Measurements from ENCODE around the gene PKHD1.

The PKHD1 gene

DNA sequence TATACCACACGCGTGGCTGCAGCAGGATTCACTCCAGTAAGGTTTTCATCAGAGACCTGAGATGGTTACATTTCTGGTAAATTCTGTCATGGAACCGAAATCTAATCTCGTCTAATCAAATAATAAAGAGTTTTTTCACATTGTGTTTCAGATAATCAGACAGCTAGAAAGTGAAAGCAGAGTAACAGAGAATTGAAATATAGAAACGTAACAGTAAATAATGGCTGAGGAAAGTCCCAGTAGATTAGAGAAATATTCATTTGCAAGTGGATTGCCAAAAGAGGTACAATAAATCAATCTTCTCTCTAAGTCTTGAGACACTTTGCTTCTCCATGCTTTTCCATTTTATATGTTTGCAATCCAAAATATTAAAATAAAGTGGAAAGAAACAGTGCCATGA, 42.4 kb downstream of the PKHD1 start:
- no peak for DNase-seq (ENCODE audit: low spot score)

DNA sequence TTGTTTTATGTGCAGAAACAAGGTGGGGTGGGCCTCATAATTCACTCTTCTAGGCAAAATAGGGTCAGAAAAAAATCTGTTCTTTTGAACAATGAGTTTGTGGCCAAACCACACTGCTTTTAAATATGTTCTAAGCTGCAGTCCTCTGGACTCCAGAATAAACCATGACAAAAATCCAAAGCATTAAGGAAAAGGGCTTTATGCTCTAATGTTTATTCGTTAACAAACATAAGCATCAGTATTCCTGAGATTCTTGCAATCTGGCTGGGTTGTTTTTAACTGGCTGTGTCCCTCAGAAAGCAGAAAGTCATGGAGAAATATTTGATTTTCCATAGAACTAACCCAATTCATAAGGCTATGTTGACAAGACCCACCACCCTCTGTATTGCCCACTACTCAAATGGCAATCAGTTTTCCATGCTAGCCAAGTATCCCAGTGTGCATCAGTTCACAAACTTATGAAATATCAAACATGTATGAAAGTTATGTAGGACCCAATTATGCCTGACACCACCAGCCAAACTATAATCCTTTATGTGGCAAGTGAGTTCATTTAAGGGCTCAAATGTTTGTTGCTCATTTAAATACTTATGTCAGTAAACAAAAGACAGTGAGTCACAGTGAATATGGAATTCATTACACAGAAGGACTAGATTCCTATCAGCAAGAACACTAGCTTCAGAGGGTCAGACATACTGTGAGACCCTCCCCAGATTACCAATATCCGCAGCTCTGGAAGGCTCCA, 45.1 kb downstream of the PKHD1 start:
- DNase-seq (ENCODE audit: low spot score) = no peak

DNA sequence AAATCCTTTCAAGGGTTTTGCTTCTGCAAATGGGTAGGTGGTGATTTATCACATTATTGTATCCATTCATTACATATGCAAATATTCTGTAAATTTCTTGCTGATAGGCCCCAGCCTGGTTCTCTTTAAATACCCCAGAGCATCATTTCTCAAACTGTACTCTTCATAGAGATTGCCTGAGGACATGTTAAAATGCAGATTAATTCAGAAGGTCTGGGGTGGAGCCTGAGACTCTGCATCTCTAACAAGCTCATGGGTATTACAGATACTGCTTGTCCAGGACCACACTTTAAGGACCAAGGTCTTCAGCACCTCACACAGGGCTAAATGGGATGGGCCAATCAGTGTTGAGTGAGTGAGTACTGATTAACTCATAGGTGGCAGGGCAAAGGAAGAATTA, 46.3 kb downstream of the PKHD1 start:
- DNase-seq (ENCODE audit: low spot score) = no peak

DNA sequence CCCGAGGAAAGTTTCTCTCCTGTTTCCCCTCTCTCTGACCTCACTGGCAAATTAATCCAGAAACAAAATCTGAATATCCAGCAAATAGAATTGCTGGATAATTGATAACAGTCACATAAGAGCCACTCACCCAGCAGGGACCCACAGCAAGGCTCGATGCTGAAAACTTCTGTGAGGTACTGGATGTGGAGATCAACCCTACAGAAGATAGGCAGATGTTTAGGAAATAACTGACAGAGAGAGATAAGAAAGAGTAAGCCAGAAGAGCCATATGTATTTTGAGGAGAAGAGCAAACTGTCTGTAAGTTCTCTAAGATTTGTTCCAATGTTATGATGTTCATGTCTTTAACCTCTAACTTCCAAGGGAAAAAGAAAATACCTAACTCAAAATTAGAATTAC, 59.7 kb downstream of the PKHD1 start:
- DNase-seq (ENCODE audit: low spot score) = no peak

DNA sequence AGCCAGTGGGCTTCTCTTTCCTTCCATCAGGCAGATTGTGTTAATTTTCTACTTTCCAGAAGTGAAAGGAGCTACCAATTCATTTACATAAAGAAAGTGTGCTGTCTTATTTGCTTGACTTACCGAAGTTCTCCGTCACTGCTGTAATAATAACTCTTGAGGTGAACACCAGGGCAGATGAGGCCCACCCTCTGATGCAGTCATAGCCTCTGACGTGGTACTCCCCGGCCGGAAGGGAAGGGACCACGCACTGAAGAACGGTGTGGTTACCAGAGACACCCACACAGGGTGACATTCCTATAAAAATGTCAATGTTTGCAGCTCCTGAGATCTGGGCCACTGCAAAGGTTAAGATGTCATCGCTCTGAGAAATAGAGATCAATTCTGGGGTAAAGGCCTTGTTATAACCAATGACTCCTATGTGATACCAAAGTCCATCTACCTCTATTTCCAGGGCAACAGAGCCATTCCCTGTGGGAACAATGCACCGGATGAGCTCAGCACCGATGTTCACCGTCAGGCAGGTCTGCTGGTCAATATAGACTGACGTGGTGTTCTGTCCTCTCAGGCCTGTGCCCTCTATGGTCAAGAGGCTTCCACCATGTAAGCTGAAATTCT, 62.9 kb downstream of the PKHD1 start:
- DNase-seq (ENCODE audit: low spot score) = no peak

DNA sequence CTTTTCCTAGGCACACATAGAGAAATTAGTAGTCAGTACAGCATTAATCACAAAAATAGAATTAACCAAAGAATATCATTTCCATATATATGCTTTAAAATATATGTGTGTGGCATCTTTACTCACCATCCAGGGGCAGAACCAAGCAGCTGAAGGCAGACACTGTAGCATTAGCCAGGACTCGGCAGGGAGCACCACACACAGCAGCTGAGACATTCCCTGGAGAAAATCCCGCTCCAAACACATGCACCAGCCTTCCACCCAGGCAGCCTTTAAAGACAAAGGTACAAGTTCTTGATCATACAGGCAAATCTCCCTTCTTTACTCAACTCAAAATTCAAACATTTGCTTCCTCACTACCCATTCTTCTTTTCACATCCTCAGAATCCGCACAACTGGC, 64.7 kb downstream of the PKHD1 start:
- DNase-seq (ENCODE audit: low spot score) = no peak

DNA sequence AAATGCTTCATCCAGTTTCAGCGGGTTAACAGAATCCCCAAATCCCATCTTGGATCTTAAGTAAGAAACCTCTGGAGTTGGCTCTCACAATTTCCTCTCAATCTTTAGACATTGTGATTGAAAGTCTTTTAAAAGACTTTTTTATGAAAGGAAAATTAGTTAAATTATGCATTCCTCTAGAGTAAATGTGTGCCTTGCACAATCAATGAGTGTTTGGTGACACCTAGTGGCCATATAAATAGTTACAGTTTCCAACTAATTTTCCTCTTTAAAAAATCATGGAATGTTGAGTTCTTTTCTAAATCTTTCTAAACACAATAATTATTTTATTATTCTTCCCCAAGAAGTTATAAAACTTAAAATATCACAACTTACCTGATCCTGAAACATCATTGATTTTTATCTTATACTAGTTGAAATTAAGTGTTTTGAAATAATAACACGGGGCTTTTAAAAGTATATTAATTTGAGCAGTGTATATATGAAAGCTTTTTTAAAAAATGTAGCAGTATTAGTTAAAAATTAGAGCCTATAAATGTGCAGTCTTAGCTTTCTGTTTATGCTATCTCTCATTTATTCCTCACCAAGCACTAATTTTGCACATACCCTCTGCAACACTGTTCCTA, 66.4 kb downstream of the PKHD1 start:
- no peak for DNase-seq (ENCODE audit: low spot score)

DNA sequence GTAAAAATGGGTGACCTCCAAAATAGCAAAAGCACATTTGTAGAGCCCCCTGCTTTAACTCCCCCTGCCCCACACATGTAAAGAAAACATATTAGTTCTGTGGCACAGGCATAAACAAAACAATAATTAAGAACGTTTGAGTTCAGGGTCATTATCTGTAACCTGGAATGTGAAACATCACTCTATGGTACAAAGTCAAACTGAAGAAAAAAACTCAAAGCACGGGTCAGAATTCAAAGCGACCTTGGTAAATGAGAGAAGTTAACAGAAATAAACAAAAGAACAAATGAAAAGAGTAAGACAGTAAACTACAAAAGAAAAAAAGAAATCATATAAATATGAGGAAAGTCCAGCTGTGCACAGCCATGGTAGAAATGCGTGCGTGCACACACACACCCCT, 67.5 kb downstream of the PKHD1 start:
- no peak for DNase-seq (ENCODE audit: low spot score)

DNA sequence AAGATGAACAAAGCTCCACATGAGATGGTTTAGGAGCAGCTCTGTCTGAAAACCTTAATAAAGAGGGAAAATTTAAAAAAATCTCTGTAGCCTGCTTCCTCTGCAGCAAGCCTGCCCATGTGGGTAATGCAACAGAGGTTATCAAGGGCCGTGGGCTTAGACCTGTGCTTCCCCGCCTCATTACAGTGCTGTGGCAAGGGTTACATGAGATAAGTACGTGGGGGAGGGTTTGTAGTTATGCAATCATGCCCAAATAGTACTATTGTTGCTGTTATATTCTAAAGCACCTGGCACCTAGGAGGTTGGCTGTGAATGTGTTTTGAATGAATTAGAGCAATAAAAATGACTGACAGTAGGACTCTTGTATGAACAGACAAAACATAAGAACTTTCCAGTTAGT, 68.3 kb downstream of the PKHD1 start:
- no peak for DNase-seq (ENCODE audit: low spot score)

DNA sequence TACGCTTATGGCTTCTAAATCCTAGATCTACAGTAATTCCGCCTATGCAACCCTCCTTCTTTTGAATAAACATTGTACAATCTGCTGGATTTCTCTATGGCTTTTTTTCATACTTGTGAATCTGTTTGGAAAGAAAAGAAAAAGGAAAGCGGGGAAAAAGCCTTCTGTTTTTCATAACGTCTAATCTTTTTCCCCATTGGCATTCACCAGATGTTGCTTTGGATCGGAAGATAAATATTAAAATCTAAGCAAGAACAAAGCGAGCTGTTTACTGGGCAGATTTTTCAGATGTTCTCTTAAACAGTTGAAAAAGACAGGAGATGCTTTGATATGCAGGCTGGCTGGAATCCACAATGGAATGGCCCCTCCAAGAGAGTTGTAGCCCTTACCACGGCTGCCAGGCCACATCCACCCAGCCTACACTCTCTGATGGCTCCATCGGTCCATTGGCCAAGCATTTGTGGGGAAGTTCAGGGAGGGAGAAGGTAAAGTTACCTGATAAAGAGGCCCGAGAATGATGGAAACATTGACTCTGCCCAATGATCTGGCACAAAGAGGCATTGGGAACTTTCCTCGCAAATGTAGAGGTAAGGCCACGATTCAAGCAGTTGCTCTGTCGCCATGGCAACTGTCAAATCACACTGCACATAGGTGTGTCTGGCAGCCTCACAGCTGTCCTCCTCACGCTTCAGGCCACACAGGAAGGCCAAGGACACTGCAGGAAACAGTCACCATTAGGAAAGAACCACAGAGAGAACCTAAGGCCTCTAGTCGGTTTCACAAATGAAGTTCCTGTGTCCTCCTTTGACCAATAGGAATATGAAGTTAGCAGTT, 70.3 kb downstream of the PKHD1 start:
- no peak for DNase-seq (ENCODE audit: low spot score)

DNA sequence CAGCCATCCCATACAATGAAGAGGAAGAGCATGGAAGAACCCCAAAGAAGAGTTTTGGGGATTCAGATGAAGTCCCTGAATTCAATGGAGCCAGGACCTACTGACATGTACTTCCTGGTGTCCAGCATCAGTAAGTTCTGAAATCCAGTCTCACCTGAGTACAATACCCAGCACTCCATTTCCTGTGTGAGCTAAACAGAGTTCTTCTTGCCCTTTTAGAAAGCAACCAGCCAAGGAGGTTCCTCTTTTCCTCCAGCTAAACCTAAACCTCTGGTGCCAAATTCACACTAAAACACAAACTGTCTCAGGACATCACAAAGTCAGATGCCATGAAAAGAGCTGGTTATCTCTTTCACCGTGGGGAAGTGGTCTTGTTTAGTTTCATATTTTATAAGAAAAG, 71.5 kb downstream of the PKHD1 start:
- DNase-seq (ENCODE audit: low spot score) = no peak

DNA sequence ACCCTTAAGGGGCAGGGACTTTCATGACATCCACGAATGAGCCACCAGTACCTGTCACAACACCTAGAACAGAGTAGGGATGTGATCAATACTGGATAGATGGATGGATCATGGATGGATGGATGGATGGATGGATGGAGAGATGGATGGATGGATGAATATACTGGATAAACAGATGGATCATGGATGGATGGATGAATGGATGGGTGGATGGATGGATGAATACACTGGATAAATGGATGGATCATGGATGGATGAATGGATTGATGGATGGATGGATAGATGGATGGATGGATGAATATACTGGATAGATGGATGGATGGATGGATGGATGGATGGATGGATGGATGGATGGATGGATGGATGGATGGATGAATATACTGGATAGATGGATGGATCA, 73.0 kb downstream of the PKHD1 start:
- DNase-seq (ENCODE audit: low spot score) = no peak

DNA sequence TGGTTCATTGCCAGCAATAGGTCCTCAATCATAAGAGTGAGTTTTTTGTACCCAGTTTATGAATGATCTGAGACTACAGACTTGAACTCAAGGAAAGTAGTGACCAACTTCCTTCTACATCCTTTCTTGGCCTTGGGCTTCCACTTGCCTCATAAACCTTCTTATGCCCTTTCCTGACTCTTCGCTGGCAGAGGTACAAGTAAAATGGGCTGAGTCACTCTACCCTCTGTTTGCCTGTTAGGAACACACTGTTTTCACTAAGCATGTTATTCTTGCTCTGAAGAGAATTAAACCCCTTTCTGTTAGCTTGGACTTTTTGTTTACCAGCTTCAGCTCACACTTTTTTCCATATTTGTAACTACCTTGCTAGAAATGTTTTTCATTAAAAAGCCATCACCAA, 74.4 kb downstream of the PKHD1 start:
- DNase-seq (ENCODE audit: low spot score) = no peak

DNA sequence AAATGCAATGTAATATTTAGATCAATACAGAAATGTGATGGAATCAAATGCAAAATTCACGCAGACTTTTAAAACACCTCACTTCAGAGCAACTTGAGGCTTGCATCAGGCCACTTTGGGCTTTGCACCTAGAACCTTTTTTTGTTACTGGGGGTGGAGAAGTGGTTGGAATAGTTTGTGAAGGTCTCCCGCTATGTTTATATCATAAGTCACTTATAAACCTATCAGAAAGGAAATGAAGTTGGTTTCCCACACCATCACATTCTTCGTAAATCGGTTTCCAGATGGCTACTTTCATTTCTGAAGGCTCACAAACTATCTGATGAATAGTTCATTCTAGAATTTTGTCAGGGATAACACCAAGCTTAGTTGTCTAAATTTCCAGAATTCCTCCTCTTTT, 74.8 kb downstream of the PKHD1 start:
- no peak for DNase-seq (ENCODE audit: low spot score)

DNA sequence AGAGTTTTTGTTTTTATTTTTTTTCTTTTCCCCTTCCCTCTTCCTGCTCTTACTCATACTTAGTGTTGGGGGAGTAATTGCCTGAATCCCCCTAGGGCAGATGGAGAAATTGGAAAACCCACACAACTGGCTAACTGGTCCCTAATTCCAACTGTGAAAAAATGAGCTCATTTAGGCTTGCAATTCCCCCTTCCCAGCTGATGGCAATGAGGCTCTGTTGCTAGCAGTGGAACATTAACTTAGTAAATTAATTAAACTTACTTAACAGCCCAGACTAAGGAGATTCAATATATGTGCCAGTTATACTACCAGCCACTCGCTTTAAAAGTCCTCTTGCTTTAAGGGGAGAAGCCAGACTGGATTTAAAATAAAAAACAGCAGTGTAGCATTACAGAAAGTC, 76.6 kb downstream of the PKHD1 start:
- no peak for DNase-seq (ENCODE audit: low spot score)

DNA sequence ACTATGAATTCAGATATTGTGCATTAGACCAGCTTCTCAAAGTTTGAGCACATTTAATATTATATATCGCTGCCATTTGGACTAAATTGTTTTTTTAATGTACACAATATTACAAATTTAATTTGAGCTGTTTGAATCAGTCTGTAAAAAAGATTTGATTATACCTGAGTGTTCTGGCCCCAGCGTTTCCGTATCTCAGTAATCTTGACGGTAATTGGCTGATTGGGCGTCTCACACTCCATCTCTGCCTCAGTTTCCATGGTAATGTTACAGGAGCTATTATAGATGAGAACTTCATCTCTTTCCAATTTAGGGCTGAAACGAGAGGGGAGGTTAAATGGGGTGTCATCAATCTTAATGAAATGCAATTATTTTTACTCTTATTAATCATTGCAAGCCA, 77.3 kb downstream of the PKHD1 start:
- DNase-seq (ENCODE audit: low spot score) = no peak

DNA sequence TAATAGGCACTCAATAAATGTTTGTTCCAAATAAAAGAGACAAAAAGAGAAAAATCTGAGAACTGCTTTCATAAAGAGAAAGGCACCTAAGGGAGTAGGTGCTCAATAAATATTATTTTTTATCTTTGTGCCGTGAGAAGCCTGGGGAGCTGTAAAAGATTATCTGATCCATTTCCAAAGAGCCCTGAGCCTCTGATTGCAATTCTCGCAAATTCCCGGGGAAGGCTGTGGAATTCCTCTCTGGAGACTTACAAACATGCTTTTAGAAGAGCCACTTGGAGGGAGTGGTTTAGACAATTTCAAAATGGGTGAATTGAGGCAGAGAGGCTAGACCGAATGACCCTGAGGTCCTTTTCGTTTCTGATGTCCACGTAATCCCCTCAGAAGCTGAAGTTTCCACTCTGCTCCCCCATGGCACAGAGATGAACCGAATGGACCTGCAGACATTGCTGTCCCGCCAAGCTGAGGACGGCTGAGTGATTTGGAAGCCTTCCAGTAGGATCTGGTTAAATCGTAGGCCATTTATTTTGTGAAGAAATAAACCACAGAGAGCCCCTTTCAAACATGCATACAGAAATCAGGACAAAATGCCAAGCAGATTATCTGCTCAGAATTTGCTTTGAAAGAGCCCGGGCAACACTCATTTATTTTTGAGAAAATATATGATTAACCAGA, 77.8 kb downstream of the PKHD1 start:
- no peak for DNase-seq (ENCODE audit: low spot score)

DNA sequence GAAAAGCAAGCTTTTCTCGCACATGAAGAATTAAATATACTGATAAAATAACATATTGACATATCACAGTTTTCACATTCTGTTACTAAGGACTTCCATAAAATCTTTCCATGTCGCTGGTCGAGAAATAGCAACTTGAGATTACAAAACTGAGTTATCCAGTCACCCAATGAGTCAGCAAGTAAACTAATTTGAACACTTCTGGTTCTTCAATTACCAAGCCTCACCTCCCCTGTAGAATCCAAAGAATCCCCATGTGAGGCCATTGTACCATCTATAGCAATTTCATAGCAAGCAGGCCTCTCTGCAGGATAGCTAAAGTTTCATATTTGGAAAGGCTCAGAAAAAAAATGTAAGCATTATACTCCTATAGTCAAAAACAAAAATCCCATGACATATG, 87.3 kb downstream of the PKHD1 start:
- no peak for DNase-seq (ENCODE audit: low spot score)

DNA sequence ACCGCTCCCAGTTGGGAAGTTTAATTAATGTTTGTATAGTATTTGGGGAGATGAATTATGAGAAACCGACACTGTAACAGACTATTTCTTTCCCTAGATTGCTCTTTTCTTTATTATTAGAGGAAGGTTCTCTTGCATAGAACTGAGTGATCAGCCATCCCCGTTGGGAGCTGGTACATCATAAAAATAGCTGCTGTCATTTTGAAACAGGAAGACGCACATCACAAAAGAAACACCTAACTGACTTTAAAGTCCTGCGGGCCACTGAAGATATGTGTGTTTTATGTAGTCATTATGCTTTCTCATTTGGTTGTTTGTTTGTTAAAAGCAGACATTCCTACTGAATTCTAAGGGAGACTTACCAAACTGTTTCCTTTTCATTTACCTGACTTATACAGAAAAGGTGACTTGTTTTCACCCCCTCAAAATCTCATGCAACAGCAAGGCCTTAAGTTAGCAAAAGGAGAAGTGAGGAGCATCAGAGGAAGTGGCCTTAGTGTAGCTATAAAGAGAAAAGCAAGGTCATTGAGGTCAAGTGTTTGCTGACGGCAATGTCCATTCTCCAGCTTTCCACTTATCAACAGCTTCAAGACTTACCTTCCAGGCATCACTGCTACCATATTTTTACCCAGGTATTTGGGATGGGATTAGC, 91.0 kb downstream of the PKHD1 start:
- DNase-seq (ENCODE audit: low spot score) = no peak

DNA sequence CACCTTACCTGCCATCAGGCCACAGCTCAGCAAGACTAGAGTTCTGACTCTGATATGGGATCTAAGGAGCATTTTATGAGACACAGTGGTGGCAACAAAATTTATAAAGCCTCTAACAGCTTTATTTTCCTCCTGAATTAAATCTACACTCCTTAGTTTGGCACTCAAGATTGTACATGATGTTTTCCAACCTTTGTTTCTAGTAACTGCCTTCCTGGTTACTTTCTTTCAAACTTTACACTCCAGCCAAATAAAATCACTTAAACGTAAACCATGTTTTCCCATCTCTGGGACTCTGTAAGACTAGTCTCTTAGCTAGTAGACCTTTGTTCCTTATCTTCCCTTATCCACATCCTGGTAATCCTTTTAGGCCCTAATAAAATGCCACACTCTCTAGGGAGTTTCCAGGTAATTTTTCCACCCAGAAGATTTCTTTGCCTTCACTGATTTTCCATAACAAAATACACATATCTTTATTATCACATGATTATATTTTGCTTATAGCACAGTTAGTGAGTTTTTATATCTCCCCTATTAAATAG, 92.1 kb downstream of the PKHD1 start:
- DNase-seq (ENCODE audit: low spot score) = no peak

DNA sequence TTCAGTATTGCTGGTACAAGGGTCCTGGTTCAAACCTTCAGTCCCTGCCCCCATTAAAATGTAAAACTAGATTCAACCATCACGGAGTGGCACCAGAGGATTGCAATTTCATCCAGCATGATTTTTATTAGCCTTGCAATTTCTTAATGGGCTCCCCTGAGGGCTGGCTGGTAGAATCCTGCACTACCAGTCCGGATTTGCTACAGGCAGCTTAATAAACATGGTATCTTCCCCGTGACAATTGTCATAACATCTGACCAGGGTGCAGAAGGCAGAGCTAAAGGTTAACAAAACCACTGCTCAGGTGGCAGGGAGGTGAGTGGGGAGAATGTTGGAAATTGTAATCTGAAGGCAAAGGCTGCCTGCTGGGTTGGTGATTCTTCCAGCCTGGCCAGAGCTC, 94.5 kb downstream of the PKHD1 start:
- no peak for DNase-seq (ENCODE audit: low spot score)
